OCI-LY3 (cell line): ENCODE measurements around the gene EFEMP1.
A peak's percentile ranks its signal among the peaks of the same experiment; 100 is the strongest.

ENCODE experiments used
- H2AFZ ChIP-seq: fragments of 200-600, 300-600 bp; shearing (Covaris generic); 2 replicates; pipeline ENCODE4 v1.6.0; 2014; ENCODE audit warnings: antibody characterized with exemption, low read depth, low read length
- H3K27ac ChIP-seq: fragments of 200-600, 300-600 bp; sonication (generic); 2 replicates; pipeline ENCODE4 v1.5.1; 2014; ENCODE audit warnings: mild to moderate bottlenecking, low read length, moderate library complexity, mixed read lengths
- H3K27me3 ChIP-seq: fragments of 200-600, 300-600 bp; sonication (generic); 2 replicates; pipeline ENCODE4 v1.6.1; 2014; ENCODE audit warnings: low read depth, low read length, mixed read lengths
- H3K36me3 ChIP-seq: fragments of 200-600, 300-600 bp; sonication (generic); replicated peaks from 2 replicates; pipeline ENCODE3; 2014; ENCODE audit warnings: low read depth, low read length, mixed read lengths
- H3K4me1 ChIP-seq: fragments of 300-600, 200-600 bp; sonication (generic); 2 replicates; pipeline ENCODE4 v1.6.1; 2014; ENCODE audit warnings: low read length, mixed read lengths
- H3K4me2 ChIP-seq: fragments of 200-600, 300-600 bp; sonication (generic); 2 replicates; pipeline ENCODE4 v1.6.1; 2014; ENCODE audit warnings: low read length, mixed read lengths
- H3K4me3 ChIP-seq: fragments of 300-600, 200-600 bp; sonication (generic); 2 replicates; pipeline ENCODE4 v1.5.1; 2014; ENCODE audit warnings: antibody characterized with exemption, mild to moderate bottlenecking, low read length, moderate library complexity
- H3K79me2 ChIP-seq: fragments of 300-600, 200-600 bp; shearing (Covaris generic); 2 replicates; pipeline ENCODE4 v1.6.1; 2014; ENCODE audit warnings: mild to moderate bottlenecking, low read length, mixed read lengths
- H3K9ac ChIP-seq: fragments of 300-600, 200-600 bp; shearing (Covaris generic); 2 replicates; pipeline ENCODE4 v1.6.0; 2014; ENCODE audit warnings: mild to moderate bottlenecking, low read length, moderate library complexity
- H3K9me3 ChIP-seq: fragments of 200-600, 300-600 bp; shearing (Covaris generic); 2 replicates; pipeline ENCODE4 v1.6.1; 2014; ENCODE audit warnings: low read length, mixed read lengths; ENCODE audit not compliant: insufficient read depth
- H4K20me1 ChIP-seq: fragments of 200-600, 300-600 bp; sonication (generic); 2 replicates; pipeline ENCODE4 v1.6.1; 2016; ENCODE audit warnings: low read length, mixed read lengths; ENCODE audit not compliant: insufficient read depth
- EZH2phosphoT487 ChIP-seq: fragments of 200-600 bp; shearing (Covaris generic); IDR thresholded peaks from 2 replicates; pipeline ENCODE4 v1.6.1; 2018; ENCODE audit warnings: antibody characterized with exemption, mixed run types, low read depth
- TF ChIP-seq, protein P1 (sequence below): fragments of 200-600, 300-600 bp; sonication (generic); IDR thresholded peaks from 2 replicates; pipeline ENCODE4 v1.5.1; 2014; ENCODE audit warnings: antibody characterized with exemption, low read length, low read depth

The EFEMP1 gene

DNA sequence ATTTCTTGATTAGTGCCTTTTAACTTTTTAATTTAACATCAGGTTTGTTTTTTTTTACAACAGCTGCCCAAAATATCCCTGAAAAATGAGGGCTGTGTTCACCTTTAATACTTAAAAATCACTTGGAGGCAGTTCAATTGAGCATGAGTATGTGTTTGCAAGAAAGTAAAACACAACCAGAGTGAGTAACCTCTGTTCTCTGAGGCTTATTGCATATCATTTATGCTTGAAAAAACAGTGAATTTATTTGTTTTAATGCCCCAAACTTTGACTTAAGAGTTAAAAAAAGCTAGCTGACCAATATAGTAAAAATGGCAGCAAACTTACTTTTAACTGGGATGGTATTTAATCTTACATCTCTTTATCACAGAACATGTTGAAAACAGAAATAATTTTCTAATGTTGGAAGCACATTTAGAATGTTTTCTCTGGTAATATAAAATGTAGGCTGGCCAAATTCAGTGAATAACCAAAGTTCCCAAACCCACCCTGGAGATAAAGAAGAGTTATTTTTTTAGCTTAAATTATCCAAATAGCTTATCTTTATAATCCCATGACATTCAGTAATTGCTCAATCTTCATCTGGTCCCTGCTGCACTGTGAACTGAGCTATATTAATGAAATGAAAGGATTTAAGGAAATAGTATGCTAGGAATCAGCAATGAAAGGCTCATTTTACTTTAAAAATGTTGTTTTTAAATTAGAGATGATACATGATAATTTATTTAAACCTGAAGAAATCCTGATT, 24.8 kb upstream of the EFEMP1 start:
- no peak overlapping the region for H3K27ac ChIP-seq
- H3K4me2 ChIP-seq: no peak overlapping the region
- H3K27me3 ChIP-seq: no peaks in the 10 kb centered on the region
- no peak overlapping the region for H3K9ac ChIP-seq
- no peaks in the 10 kb centered on the region for H3K4me1 ChIP-seq
- no peak overlapping the region for H2AFZ ChIP-seq
- no peak overlapping the region for H3K4me3 ChIP-seq
- no peaks in the 10 kb centered on the region for H3K9me3 ChIP-seq
- no peaks in the 10 kb centered on the region for H3K79me2 ChIP-seq
- TF ChIP-seq, protein P1, sequence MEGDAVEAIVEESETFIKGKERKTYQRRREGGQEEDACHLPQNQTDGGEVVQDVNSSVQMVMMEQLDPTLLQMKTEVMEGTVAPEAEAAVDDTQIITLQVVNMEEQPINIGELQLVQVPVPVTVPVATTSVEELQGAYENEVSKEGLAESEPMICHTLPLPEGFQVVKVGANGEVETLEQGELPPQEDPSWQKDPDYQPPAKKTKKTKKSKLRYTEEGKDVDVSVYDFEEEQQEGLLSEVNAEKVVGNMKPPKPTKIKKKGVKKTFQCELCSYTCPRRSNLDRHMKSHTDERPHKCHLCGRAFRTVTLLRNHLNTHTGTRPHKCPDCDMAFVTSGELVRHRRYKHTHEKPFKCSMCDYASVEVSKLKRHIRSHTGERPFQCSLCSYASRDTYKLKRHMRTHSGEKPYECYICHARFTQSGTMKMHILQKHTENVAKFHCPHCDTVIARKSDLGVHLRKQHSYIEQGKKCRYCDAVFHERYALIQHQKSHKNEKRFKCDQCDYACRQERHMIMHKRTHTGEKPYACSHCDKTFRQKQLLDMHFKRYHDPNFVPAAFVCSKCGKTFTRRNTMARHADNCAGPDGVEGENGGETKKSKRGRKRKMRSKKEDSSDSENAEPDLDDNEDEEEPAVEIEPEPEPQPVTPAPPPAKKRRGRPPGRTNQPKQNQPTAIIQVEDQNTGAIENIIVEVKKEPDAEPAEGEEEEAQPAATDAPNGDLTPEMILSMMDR: no peak
- TF ChIP-seq EZH2phosphoT487: no peak
- no peaks in the 10 kb centered on the region for H3K36me3 ChIP-seq
- no peaks in the 10 kb centered on the region for H4K20me1 ChIP-seq

- H3K36me3 ChIP-seq: no peaks in the 10 kb centered on the region
- H3K4me2 ChIP-seq: no peak overlapping the region
- H3K79me2 ChIP-seq: no peaks in the 10 kb centered on the region
- no peak overlapping the region for H3K27ac ChIP-seq
- no peaks in the 10 kb centered on the region for H3K27me3 ChIP-seq
- H3K4me1 ChIP-seq: no peaks in the 10 kb centered on the region
- no peak overlapping the region for H3K9ac ChIP-seq
- H2AFZ ChIP-seq: no peak overlapping the region
- TF ChIP-seq, protein P1: no peak
- TF ChIP-seq EZH2phosphoT487: no peak
- H3K4me3 ChIP-seq: no peak overlapping the region
- no peaks in the 10 kb centered on the region for H4K20me1 ChIP-seq
- no peaks in the 10 kb centered on the region for H3K9me3 ChIP-seq
Observed at GRCh38 chr2:55947752-55948151, 24.2 kb upstream of the EFEMP1 start.

GRCh38 chr2:55946793-55947192, 23.2 kb upstream of the EFEMP1 start:
- Histone ChIP-seq H3K27ac (no peak overlapping the region), H3K4me2 (no peak overlapping the region), H3K9me3 (no peaks in the 10 kb centered on the region), H3K27me3 (no peaks in the 10 kb centered on the region), H4K20me1 (no peaks in the 10 kb centered on the region), H2AFZ (no peak overlapping the region), H3K9ac (no peak overlapping the region), H3K4me3 (no peak overlapping the region), H3K79me2 (no peaks in the 10 kb centered on the region), H3K36me3 (no peaks in the 10 kb centered on the region), H3K4me1 (no peaks in the 10 kb centered on the region)
- TF ChIP-seq, protein P1: no peak
- TF ChIP-seq EZH2phosphoT487: no peak

- Histone ChIP-seq H3K9ac (no peak overlapping the region), H3K36me3 (no peaks in the 10 kb centered on the region), H3K4me3 (no peak overlapping the region), H3K27me3 (no peaks in the 10 kb centered on the region), H3K4me1 (no peaks in the 10 kb centered on the region), H3K79me2 (no peaks in the 10 kb centered on the region), H3K9me3 (no peaks in the 10 kb centered on the region), H2AFZ (peak overlapping the region; percentile 64; the same call in 1 of the 2 replicates), H3K4me2 (no peak overlapping the region), H3K27ac (no peak overlapping the region), H4K20me1 (no peaks in the 10 kb centered on the region)
- no peak for TF ChIP-seq EZH2phosphoT487
- TF ChIP-seq, protein P1: no peak
Observed at GRCh38 chr2:55943466-55943865, 19.9 kb upstream of the EFEMP1 start.
